Measurements from ENCODE around the gene COP1.

- TF ChIP-seq EZH2 (IDR thresholded peaks at IDR 0.05; ENCODE audit: low read length) (no peak), CTCF (optimal IDR thresholded peaks at IDR 0.05 in 1 of 3, IDR thresholded peaks at IDR 0.05 in 1 of 3, conservative IDR thresholded peaks at IDR 0.05 in 1 of 3; ENCODE audit: extremely low read depth in 1 of 3, insufficient read depth in 2 of 3, low read length in 3 of 3) (no peak)
Measured at GRCh38 chr1:176046926-176047325, 160.2 kb downstream of the COP1 start.
